ENCODE measurements around the gene WASL.

Gene WASL

GRCh38 chr7:123687727-123688126 lies 61.1 kb downstream of the WASL start:
- no peak for DNase-seq

- DNase-seq: no peak
These were observed 61.6 kb downstream of the WASL start for GRCh38 chr7:123687161-123687560.

GRCh38 chr7:123682690-123683089 lies 66.1 kb downstream of the WASL start:
- no peak for DNase-seq

- DNase-seq: no peak
These were observed 67.2 kb downstream of the WASL start for GRCh38 chr7:123681561-123681960.

- DNase-seq: no peak
These were observed 68.2 kb downstream of the WASL start for GRCh38 chr7:123680580-123680979.

GRCh38 chr7:123679614-123680013 lies 69.2 kb downstream of the WASL start:
- DNase-seq: no peak

GRCh38 chr7:123677061-123677715 lies 71.6 kb downstream of the WASL start:
- no peak for DNase-seq

GRCh38 chr7:123675181-123675473 lies 73.7 kb downstream of the WASL start:
- DNase-seq: no peak

GRCh38 chr7:123674399-123675180 lies 74.2 kb downstream of the WASL start:
- DNase-seq: no peak

GRCh38 chr7:123673752-123674398 lies 74.9 kb downstream of the WASL start:
- DNase-seq: no peak

- DNase-seq: no peak
These were observed 75.6 kb downstream of the WASL start for GRCh38 chr7:123673137-123673732.

GRCh38 chr7:123669485-123669884 lies 79.3 kb downstream of the WASL start:
- DNase-seq: no peak

GRCh38 chr7:123666492-123666891 lies 82.3 kb downstream of the WASL start:
- no peak for DNase-seq

GRCh38 chr7:123665896-123666295 lies 82.9 kb downstream of the WASL start:
- DNase-seq: no peak

- DNase-seq: no peak
These were observed 83.6 kb downstream of the WASL start for GRCh38 chr7:123665157-123665556.

- DNase-seq: no peak
These were observed 85.6 kb downstream of the WASL start for GRCh38 chr7:123663200-123663599.

GRCh38 chr7:123662755-123663154 lies 86.0 kb downstream of the WASL start:
- DNase-seq: no peak

GRCh38 chr7:123662293-123662692 lies 86.5 kb downstream of the WASL start:
- DNase-seq: no peak

GRCh38 chr7:123661765-123662164 lies 87.0 kb downstream of the WASL start:
- no peak for DNase-seq

GRCh38 chr7:123660514-123661354 lies 88.1 kb downstream of the WASL start:
- no peak for DNase-seq

- DNase-seq: no peak
These were observed 90.8 kb downstream of the WASL start for GRCh38 chr7:123658023-123658422.

GRCh38 chr7:123657304-123657685 lies 91.5 kb downstream of the WASL start:
- no peak for DNase-seq

Measured in activated gamma-delta T cell treated with Interleukin-2 at 50 U/mL for 16 hours (primary cell).